IMR-90 (cell line): Measurements from ENCODE around the gene FBXO28.

ENCODE experiments used
- CEBPB ChIP-seq: IDR thresholded peaks from 2 replicates; pipeline ENCODE4 v1.6.1; 2012; ENCODE audit warnings: low read depth, low read length, improper control_type of control experiment
- CHD1 ChIP-seq: IDR thresholded peaks from 2 replicates; pipeline ENCODE4 v1.6.1; 2012; ENCODE audit warnings: low read depth, low read length, improper control_type of control experiment
- CTCF ChIP-seq: conservative IDR thresholded peaks from 2 replicates; pipeline ENCODE4 v1.5.1; 2012; ENCODE audit warnings: mild to moderate bottlenecking, low read depth, low read length, improper control_type of control experiment
- ELK1 ChIP-seq: fragments of 150-350 bp; IDR thresholded peaks from 2 replicates; pipeline ENCODE4 v1.6.1; 2016; ENCODE audit warnings: low read depth, mild to moderate bottlenecking, low read length, moderate library complexity, borderline replicate concordance
- FOS ChIP-seq: fragments of 150-350 bp; IDR thresholded peaks from 2 replicates; pipeline ENCODE4 v1.6.1; 2016; ENCODE audit warnings: low read depth, low read length
- MAFK ChIP-seq: IDR thresholded peaks from 2 replicates; pipeline ENCODE4 v1.6.1; 2012; ENCODE audit warnings: low read depth, low read length, improper control_type of control experiment
- MAZ ChIP-seq: IDR thresholded peaks from 2 replicates; pipeline ENCODE4 v1.6.1; 2012; ENCODE audit warnings: low read depth, mild to moderate bottlenecking, low read length, improper control_type of control experiment, moderate library complexity, borderline replicate concordance
- MXI1 ChIP-seq: IDR thresholded peaks from 2 replicates; pipeline ENCODE4 v1.6.1; 2012; ENCODE audit warnings: low read depth, mild to moderate bottlenecking, low read length, moderate library complexity, borderline replicate concordance
- POLR2A ChIP-seq: IDR thresholded peaks from 2 replicates; pipeline ENCODE4 v1.6.1; 2012; ENCODE audit warnings: mild to moderate bottlenecking, low read depth, low read length
- RAD21 ChIP-seq: IDR thresholded peaks from 2 replicates; pipeline ENCODE4 v1.6.1; 2012; ENCODE audit warnings: low read length, improper control_type of control experiment
- RCOR1 ChIP-seq: IDR thresholded peaks from 2 replicates; pipeline ENCODE4 v1.6.1; 2012; ENCODE audit warnings: mild to moderate bottlenecking, low read length, improper control_type of control experiment; ENCODE audit not compliant: insufficient replicate concordance
- RFX5 ChIP-seq: IDR thresholded peaks from 2 replicates; pipeline ENCODE4 v1.8.0; 2012; ENCODE audit warnings: low read depth, mild to moderate bottlenecking, low read length, moderate library complexity
- USF2 ChIP-seq: fragments of 150-350 bp; IDR thresholded peaks from 2 replicates; pipeline ENCODE4 v1.6.1; 2017; ENCODE audit warnings: mild to moderate bottlenecking, antibody characterized with exemption, low read length, low read depth

GRCh38 chr1:224203243-224204016 is 89.5 kb downstream of the FBXO28 start:
- TF ChIP-seq ELK1 (no peak), CTCF (no peak), RAD21 (no peak), CEBPB (no peak), POLR2A (no peak), FOS (no peak), MAFK (no peak), RFX5 (no peak), MXI1 (no peak), USF2 (no peak), CHD1 (no peak), MAZ (no peak), RCOR1 (no peak)
